Right forelimb (tissue), 1 donor: ENCODE data around the gene CPNE1.
A peak's percentile ranks its signal among the peaks of the same experiment; 100 is the strongest.

Experiments used
- DNase-seq: peaks from one replicate; pipeline ENCODE4 v3.0.0-alpha.2; 2018

CPNE1 gene

DNA sequence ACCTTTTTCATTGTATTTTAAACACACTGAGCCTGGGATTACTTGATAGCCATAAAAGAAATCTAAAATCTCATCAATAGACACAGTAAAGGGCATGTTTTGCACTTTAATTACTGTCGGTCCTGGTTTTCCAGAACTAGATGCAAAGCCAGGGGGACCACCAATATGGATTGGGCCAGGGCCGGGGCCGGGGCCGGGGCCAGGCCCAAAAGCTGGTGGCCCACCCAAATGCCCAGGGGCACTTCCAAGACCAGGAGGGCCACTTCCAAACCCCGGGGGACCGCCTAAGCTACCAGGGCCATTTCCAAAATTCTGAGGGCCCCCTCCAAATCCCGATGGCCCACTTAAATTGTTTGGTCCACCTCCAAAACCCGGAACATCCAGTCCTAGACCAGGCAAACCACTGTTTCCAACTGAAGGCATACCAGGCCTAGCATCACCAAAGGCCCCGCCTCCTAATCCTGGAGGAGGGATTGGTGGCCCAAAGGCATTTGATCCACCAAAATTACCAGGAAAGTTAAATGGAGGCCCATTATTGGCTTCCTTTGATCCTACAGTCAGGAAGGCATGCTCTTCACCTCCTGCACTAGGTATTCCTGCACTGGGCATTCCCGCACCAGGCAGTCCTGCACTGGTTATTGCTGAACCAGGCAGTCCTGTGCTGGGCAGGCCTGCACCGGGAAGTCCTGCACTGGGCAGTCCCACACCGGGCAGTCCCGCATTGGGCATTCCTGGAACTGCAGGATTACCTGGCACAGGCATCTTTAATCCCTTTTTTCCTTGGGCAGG lies 11.9 kb downstream of the CPNE1 start:
- no peak for DNase-seq

DNA sequence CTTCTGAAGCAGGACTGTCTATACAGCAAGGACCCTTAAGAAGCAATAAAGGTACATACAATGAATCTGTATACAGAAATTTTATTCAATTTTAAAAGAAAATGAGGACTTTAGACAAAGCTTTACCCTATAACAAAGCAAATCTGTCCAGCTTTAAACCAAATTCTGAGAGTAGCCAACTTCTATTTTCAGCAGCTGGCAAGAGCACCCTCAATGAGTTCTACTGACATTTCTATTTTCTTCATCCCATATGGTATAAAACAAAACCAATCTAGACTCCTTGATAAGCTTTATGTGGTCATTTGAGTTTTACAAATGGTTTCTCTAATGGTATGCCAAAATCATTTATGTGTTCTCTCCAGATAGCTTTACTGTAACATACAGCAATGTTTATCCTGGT lies 12.7 kb downstream of the CPNE1 start:
- no peak for DNase-seq

DNA sequence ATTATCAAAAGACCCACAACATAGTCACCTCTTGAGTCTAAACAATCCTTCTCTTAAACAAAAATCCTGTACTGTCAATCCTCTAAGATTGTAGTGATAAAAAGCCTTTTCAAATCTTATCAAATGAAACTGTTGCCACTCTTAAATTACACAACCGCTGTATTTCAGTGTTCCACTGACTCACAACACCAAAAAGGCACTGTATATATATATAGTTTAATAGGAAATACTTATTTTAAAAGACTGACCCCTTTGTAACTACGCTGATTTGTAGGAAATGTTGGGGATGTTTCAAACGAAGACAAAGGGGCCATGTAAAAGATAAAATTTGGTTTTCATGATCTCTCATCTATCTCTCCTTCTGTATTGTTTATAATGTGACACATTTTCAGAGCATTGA lies 14.1 kb downstream of the CPNE1 start:
- no peak for DNase-seq

DNA sequence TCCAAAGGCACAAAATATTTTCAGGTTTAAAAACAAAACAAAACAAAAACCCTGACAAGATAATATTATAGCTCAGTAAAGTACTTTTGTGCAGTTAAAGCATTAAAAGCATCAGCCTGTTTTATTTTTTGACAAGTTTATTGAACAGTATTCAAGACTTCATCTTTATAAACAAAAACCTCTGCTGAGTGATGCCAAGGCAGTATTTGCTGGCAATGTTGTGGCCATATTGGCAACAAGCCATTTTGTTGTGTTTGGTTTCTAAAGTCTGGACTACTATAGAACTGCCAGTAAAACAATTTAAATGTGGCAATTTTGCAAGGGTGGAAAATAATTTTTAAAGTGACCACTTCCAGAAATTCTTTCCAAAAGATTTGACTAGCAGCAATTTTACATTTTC lies 15.9 kb downstream of the CPNE1 start:
- no peak for DNase-seq

DNA sequence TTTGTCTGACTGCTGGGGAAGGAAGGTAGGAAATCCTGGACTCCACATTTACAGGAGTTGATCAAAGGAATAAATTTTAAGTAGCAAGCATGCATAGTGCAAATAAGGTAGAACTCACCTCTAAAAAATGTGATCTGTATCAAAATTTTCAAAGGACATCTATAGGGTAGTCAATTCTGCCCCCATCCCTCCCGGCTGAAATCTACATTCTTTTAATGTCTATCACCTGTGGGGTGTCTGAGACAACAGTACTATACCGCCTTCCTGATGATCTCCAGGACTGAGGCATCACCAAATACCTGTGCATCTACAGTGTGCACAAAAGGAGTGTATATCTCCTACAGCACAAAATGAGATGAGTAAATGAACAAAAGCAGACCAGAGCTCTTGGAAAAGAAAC lies 19.9 kb downstream of the CPNE1 start:
- no peak for DNase-seq

DNA sequence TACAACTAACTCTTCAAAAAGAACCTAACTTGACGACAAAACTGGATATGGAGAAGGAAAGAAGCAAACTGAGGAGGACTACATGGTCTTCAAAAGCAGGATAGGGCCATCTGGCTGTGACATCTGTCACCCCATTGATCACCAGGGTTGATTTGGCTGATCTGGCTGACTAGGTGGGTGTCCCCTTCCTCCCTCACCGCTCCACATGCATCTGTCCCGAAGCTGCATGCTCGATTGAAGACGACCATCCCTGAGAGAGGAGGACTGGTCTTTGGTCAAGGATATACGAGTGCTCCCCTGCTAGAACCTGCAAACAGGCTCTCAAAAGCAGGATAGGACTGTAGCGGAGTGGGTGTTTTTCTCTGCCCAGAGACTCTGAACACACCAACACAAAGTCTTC lies 21.7 kb downstream of the CPNE1 start:
- DNase-seq: no peak

DNA sequence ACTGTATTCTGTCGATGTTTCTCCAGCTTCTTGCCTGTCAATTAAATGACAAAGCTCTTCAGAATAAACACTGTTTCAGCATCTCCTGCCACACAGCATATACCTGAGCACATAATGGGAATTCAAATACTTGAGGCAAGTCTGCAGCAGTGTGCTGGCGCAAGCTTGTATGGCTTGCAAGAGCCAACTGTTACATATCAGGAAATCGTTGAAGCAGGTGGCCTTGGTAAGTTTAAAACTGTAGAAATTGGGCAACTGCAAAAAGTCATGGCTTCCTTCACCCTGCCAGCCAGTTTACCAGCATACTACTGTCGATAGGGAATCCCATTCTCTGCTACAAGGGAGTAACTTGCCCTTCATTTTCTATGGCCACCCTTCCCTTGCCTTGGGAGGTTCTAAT lies 23.0 kb downstream of the CPNE1 start:
- no peak for DNase-seq

DNA sequence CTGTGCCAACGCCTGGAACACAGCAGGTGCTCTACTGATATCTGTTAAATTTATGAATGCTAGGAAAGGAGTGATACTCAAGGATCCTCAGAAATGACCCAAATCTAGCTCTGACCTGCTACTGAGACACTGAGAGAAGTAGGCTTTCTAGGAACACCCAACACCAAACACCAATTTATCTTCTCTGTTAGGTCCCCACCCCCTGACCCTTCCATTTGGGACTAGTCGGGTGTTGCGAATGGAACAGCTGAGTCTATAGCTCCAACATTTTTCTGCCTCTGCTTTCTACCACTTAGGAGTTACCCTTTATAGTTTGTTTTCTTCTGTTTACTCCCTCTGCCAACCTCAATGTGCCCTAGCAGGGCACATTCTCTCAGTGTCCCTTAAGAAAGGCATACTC lies 24.0 kb downstream of the CPNE1 start:
- no peak for DNase-seq

DNA sequence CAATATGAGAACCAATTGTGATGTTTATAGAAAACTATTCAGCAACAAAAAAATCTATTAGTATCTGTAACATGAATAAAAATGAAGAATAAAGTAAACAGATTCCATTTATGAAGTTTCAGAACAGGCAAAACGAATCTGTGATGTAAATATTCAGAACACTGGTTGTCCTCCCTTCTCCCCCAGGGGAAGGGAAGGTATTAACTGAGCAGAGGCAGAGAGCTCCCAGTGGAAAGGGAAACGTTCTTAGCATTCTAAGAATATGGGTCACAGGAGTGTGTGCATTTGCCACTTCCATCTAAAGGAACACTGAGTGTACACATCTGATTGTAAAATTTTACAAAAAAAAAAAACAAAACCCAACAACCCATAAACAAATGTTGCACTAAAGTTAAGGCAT lies 25.9 kb downstream of the CPNE1 start:
- no peak for DNase-seq

DNA sequence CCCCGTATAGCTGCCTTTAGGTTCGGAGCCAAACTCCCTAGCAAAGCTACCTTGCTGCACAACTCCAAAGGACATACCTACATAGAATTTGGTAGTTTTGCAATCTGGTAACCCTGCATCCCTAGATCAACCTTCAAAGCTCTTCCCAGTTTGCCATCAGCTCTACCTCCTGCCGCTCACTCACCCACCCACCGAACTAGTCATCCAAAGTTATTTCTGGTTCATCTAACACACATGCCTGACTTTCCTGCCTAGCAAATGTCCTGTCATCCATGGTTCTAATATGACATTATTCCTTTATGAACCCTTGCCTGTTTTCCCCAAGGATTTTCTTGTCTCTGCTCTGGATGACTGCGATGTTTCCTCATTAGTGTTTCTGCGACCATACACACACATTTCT lies 27.4 kb downstream of the CPNE1 start:
- DNase-seq: no peak

DNA sequence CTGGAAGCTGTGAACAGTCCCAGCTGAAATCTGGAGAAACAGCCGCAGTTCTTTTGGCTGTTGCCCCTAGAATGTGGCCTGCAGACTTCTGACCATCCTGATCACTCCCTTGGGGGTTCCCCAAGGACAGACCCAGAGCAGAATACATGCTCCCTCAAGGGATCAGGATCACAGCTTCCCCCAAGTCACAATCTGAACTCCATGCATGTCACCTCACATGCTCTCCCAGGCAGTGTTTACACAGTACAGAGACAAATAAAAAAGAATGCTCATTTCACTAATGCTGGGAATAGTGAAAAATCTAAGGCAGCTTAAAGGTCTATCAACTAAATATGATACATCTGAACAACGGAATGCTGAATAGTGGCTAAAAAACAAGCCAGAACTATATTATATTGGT lies 28.6 kb downstream of the CPNE1 start:
- DNase-seq: no peak

DNA sequence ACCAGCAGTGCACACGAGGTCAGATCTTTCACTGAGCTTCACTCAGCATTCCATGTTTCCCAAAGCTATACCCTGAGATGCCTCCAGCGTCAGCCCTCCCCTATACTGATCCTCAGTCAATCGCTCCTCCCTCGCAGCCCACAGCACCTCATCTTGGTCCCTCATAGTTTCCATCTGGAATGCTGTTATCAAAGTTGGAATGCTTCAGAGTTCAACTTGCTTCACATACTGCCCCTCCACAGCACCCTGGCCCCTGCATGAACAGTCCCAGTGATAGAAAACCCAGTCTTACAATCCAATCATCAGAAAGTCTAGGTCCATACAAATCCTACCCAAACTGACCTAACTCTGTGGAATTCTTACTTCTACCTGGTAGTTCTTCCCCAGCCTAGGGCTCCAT lies 29.0 kb downstream of the CPNE1 start:
- DNase-seq: no peak

DNA sequence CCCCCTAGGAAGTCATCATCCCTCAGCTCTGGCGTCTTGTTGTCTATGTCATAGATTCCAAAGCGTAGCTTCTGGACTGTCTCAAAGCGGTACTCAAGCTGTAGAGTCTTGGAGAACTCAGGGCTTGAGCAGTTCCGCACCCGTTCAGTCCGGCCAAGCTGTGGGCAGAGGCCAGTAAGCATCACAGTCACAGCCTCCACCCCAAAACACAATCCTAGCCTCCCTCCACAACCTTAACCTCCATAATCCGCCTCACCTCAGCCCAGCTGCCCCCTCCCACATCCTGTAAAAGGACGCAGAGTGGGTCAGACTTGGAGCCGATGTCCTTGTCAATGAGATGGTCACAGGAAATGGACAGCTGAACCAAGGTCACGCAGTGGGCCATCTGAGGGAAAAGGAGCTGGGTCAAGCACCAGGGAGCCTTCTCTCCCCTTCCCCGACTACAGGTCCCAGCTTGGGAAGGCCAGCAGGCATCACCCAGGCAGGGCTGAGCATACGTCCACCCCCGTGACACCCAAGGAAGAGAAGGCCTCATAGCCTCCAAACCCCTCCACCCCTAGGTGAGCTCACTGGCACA lies 32.1 kb downstream of the CPNE1 start:
- no peak for DNase-seq

DNA sequence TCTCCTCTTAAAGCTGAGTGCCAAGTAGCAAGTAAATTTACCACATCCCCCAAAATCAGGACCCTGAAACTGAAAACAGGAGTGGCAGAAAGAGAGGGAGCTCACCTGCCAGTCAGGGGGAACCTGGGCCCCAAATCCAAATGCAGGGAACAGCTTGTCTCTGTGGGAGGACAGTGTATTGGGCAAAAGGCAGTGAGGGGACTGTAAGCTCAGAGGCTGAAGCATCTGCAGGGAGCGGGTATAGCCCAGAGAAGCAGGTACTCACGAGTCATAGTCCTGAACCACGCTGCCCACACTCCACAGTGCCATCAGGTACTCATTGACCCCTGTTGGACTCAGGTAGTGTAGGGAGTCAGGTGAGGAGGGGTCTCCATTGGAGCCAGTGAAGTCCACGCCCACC lies 34.1 kb downstream of the CPNE1 start:
- no peak for DNase-seq

DNA sequence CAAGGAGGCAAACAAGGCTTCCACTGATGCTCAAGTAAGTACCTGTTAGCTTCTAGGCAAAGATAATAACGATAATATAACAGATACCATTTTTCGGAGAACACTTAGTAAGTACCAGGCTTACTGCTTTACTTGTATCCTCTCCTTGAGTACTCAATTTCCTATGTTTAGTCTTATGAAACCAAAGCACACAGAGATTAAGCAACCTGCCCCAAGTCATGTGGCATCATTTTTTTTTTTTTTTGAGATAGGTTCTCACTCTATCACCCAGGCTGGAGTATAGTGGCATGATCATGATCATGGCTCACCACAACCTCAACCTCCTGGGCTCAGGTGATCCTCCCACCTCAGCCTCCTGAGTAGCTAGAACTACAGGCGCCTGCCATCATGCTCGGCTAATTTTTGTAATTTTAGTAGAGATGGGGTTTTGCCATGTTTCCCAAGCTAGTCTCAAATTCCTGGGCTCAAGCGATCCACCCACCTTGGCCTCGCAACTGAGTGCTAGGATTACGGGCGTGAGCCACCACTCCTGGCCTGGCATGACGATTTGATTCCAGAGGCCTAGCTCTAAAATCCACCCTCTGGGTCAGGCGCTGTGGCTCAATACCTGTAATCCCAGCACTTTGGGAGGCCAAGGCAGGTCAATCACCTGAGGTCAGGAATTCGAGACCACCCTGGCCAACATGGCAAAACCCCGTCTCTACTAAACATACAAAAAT lies 35.1 kb downstream of the CPNE1 start:
- DNase-seq: no peak

DNA sequence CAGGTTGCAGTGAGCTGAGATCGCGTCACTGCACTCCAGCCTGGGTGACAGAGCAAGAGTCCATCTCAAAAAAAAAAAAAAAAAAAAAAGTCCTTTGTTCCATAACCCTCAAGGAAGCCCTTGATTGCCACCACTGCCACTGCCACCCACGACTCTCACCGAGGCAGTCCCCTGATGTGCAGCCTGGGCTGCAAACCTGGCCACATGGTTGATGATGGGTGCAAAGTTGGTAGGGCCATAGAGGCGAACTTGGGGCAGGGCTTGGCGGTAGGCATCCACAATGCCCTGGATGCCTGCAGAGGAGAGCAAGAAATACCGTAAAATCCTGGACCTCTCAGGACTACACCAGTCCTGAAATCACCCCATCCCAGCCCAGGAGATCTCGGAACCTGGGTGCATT lies 37.6 kb downstream of the CPNE1 start:
- no peak for DNase-seq

DNA sequence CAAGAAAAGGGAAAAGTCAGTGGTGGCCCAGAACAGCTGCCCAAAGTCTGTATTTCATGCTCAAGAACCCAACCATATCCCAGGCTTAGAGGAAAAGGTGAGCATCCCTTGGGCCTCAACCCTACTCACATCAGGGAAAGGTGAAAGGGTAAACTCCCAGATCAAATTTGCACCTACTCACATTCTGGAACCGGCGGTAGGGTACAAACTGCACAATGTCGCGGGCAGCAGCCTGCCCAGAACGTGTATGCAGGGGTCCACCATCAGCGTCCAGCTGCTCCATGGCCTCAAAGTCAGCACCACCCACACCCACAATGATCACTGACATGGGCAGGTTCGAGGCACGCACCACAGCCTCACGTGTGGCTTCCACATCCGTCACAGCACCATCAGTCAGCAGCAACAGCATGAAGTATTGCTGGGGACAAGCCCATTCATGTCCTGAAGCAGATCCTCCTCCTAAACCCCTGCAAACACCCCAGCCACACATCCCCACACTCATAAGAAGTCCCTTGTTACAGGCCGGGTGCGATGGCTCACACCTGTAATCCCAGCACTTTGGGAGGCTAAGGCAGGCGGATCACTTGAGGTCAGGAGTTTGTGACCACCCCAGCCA lies 38.2 kb downstream of the CPNE1 start:
- DNase-seq: no peak

DNA sequence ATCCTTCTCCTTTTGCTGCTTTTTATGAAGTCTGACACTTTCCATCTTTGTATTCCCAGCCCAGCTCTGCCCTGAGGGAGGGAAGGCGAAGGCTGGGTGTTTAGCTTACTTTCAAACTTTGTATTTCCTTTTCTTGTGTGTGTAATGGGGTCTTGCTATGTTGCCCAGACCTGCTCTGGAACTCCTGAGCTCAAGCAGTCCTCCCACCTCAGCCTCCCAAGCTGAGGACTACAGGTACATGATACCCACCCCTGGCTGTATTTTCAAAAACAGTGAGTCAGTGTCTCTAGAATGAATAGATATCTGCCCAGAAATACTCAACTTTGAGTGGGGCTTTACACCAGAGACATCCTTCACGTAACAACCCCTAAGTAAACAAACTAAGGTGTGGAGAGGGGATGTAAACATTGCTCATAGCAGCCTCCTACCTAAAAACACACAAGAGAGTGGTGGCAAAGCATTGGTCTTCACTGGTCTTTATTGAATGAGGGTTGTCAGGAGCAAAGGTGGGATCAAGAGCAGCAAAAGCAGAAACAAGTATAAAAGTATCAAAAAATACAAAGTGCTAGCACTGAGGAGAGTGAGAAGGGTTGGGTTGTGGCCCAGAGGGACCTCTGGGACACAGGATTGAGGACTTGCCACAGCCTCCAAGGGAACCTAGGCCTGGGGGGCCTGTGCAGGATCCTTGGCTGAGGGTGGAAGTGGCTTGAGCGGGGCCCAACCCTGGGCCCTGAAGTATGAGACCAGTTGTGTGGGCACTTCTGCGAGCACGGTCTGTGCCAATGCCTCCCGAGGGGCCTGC lies 38.9 kb downstream of the CPNE1 start:
- no peak for DNase-seq

DNA sequence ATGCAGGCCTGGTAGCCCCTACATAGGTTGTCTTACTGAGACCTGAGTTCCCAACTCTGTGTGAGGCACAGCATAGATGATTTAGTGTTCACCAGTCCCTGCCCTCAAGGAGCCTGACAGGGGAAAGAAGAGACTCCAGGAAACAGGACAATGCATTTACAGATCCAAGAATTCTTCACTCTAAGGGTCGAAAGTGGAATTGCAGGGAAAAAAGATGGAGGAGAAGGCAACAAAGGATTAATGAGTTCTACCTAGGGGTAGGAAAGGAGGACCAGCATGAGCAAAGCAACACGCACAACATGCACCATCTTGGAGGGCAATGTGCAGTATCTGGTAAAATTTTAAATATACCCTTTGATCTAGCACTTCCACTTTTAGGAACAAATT lies 43.1 kb downstream of the CPNE1 start:
- DNase-seq: no peak

DNA sequence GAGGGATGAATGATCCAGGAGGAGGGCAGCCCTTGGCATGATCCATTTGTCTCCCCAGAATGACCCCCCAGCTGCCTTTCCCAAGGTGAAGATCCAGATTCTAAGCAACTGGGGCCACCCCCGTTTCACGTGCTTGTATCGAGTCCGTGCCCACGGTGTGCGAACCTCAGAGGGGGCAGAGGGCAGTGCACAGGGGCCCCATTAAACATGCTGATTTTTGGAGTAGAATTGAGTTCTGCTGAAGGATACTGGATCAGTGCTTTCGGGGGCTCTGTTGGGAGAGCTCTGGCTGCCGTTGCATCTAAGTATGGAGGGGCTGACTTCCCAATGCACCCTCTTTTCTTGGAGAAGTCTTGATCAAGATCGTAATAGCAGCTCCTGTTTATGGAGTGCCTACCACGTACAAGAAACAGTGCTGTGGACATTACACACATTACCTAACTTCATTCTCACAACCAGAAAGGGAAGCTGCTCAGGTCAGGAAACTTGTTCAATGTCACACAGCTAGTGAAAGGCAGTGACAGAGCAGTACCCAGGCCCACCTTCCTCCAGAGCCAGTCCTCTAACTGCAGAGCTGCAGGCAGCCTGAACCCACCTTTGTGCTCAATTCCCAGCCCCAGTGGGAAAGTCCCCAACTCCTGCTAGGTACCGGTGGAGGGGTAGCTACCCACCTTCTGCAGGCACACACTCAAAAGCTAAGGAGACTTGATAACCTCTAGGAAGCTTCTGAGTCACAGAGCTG lies 43.7 kb downstream of the CPNE1 start:
- no peak for DNase-seq

DNA sequence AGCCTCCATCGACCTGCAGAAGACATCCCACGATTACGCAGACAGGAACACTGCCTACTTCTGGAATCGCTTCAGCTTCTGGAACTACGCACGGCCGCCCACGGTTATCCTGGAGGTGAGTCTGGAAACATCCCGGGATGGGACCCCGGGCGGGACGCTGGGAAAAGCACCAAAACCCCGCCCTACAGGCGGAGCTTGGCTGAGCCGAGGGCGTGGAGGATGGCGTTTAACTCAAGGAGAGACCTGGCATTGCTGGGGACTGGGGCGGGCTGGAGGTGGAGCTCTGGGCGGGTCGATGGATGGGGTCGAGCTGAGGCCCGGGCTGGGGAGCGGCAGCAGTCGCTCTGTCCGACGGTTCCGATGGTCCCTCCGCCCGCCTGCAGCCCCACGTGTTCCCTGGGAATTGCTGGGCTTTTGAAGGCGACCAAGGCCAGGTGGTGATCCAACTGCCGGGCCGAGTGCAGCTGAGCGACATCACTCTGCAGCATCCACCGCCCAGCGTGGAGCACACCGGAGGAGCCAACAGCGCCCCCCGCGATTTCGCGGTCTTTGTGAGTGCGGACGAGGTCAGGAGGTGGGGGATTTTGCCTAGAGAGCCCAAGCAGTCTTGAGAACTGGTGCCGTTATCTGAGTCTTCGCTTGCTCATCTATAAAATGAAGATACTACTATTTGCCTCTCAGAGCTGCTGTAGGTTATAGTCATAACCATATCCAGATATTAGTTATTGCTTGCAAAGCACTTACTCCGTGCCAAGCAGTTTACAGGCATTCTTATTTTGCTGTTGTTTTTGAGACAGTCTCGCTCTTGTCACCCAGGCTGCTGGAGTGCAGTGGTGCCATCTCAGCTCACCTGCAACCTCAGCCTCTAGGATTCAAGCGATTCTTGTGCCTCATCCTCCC lies 45.3 kb downstream of the CPNE1 start:
- peak; percentile 91 for DNase-seq
